Trophoblast cell (in vitro differentiated cells and primary cell): ENCODE results near the gene SLC2A8.

Experiments
- DNase-seq, 2 donors: peaks; one replicate each; pipeline ENCODE4 v3.0.0-alpha.2; 2016
- H2AFZ ChIP-seq: 2 replicates; pipeline ENCODE4 v1.6.1; 2013; ENCODE audit warnings: low read length, moderate library complexity, mild to moderate bottlenecking; ENCODE audit not compliant: insufficient read depth, poor library complexity
- H2AK5ac ChIP-seq: 2 replicates; pipeline ENCODE4 v1.6.1; 2013; ENCODE audit warnings: mild to moderate bottlenecking, low read length
- H2BK120ac ChIP-seq: 2 replicates; pipeline ENCODE4 v1.6.1; 2013; ENCODE audit warnings: low read length, mild to moderate bottlenecking, moderate library complexity; ENCODE audit not compliant: insufficient read depth, poor library complexity
- H2BK12ac ChIP-seq: 2 replicates; pipeline ENCODE4 v1.6.1; 2013; ENCODE audit warnings: mild to moderate bottlenecking, low read length, moderate library complexity
- H2BK5ac ChIP-seq: 2 replicates; pipeline ENCODE4 v1.6.1; 2013; ENCODE audit warnings: low read length, low read depth, moderate library complexity, mild to moderate bottlenecking; ENCODE audit not compliant: poor library complexity
- H3K14ac ChIP-seq: 2 replicates; pipeline ENCODE4 v1.6.1; 2013; ENCODE audit warnings: mild to moderate bottlenecking, low read length
- H3K18ac ChIP-seq: 2 replicates; pipeline ENCODE4 v1.6.1; 2013; ENCODE audit warnings: mild to moderate bottlenecking, low read length
- H3K23ac ChIP-seq: 2 replicates; pipeline ENCODE4 v1.6.1; 2013; ENCODE audit warnings: low read length
- H3K27ac ChIP-seq: 2 replicates; pipeline ENCODE4 v1.5.1; 2013; ENCODE audit warnings: low read depth, mild to moderate bottlenecking, inconsistent platforms, low read length, moderate library complexity
- H3K27me3 ChIP-seq: 2 replicates; pipeline ENCODE4 v1.6.1; 2013; ENCODE audit warnings: inconsistent platforms, mild to moderate bottlenecking, low read length, moderate library complexity; ENCODE audit not compliant: insufficient read depth
- H3K36me3 ChIP-seq, 2 experiments: 1 replicate in 1 of 2; 2 replicates in 1 of 2; pipeline ENCODE4 v1.6.1; 2013; ENCODE audit warnings: low read length in 2 of 2, mild to moderate bottlenecking in 2 of 2, moderate library complexity in 1 of 2; ENCODE audit not compliant: insufficient read depth in 2 of 2, control insufficient read depth in 1 of 2
- H3K4ac ChIP-seq: 2 replicates; pipeline ENCODE4 v1.6.1; 2013; ENCODE audit warnings: low read depth, mild to moderate bottlenecking, low read length, moderate library complexity
- H3K4me1 ChIP-seq, 2 experiments: 1 replicate in 1 of 2; 2 replicates in 1 of 2; pipeline ENCODE4 v1.6.1; 2013; ENCODE audit warnings: low read length in 2 of 2, mild to moderate bottlenecking in 2 of 2, moderate library complexity in 1 of 2; ENCODE audit not compliant: insufficient read depth in 2 of 2, control insufficient read depth in 1 of 2
- H3K4me2 ChIP-seq: 2 replicates; pipeline ENCODE4 v1.6.1; 2013; ENCODE audit warnings: inconsistent platforms, mild to moderate bottlenecking, low read length, moderate library complexity
- H3K4me3 ChIP-seq: 2 replicates; pipeline ENCODE4 v1.5.1; 2013; ENCODE audit warnings: mild to moderate bottlenecking, low read depth, low read length, inconsistent platforms
- H3K79me1 ChIP-seq: one replicate; pipeline ENCODE4 v1.6.1; 2013; ENCODE audit warnings: low read length
- H3K79me2 ChIP-seq: 2 replicates; pipeline ENCODE4 v1.6.1; 2013; ENCODE audit warnings: low read length, mild to moderate bottlenecking; ENCODE audit not compliant: control insufficient read depth, insufficient read depth, poor library complexity
- H3K9ac ChIP-seq: 2 replicates; pipeline ENCODE4 v1.6.1; 2013; ENCODE audit warnings: mild to moderate bottlenecking, low read length
- H3K9me3 ChIP-seq: 2 replicates; pipeline ENCODE4 v1.6.1; 2013; ENCODE audit warnings: low read depth, mild to moderate bottlenecking, control low read depth, inconsistent platforms, low read length; ENCODE audit not compliant: insufficient read depth
- H4K12ac ChIP-seq: 2 replicates; pipeline ENCODE4 v1.6.1; 2013; ENCODE audit warnings: low read depth, mild to moderate bottlenecking, low read length, moderate library complexity
- H4K8ac ChIP-seq: 2 replicates; pipeline ENCODE4 v1.6.1; 2013; ENCODE audit warnings: low read depth, mild to moderate bottlenecking, low read length, moderate library complexity
- H4K91ac ChIP-seq: one replicate; pipeline ENCODE4 v1.6.1; 2013; ENCODE audit warnings: low read depth, mild to moderate bottlenecking, low read length, moderate library complexity
- WGBS: extraction: QIAGEN DNeasy Blood & Tissue Kit; methylation state at CpG from one replicate; pipeline ENCODE4 v1.1.7; 2013; ENCODE audit warnings: missing lambda C conversion rate; ENCODE audit not compliant: insufficient read length, insufficient coverage; ENCODE audit errors: extremely low coverage; 5-methylcytosine and 5-hydroxymethylcytosine counted together

Gene SLC2A8

DNA sequence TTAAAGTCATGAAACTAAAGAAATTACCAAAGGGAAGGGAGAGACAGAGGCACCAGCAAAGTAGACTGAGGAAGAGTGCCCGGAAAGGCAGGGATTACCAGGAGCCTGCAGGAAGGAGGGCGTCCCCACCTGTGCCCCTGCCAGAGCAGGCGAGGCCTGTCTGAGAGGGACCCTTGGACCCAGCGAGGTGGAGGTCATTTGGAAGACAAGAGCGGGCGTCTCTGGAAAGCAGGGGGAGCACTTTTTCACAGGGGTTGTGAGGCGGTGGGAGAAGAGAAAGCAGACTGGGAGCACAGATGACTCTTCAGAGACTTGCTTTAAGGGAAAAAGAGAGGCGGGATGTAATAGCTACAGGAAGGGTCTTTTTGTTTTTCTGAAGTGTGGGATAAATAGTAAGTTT is 27.5 kb upstream of the SLC2A8 start:
- H3K18ac ChIP-seq = no peak overlapping the region
- DNase-seq = no peak
- H3K4me2 ChIP-seq = no peak overlapping the region
- no peak overlapping the region for H4K91ac ChIP-seq
- H2BK12ac ChIP-seq = no peak overlapping the region
- H4K12ac ChIP-seq = no peak overlapping the region
- no peak overlapping the region for H2BK5ac ChIP-seq
- no CpG with 5 or more reads among the region's 8 CpGs for WGBS
- H3K27ac ChIP-seq = no peak overlapping the region
- no peak overlapping the region for H3K4ac ChIP-seq
- no peak overlapping the region for H3K4me3 ChIP-seq
- H3K14ac ChIP-seq = no peak overlapping the region
- H3K79me1 ChIP-seq = no peaks in the 10 kb centered on the region
- no peak overlapping the region for H4K8ac ChIP-seq
- H2AK5ac ChIP-seq = no peak overlapping the region
- no peaks in the 10 kb centered on the region for H3K27me3 ChIP-seq
- H3K4me1 ChIP-seq = no peaks in the 10 kb centered on the region
- no peak overlapping the region for H3K9ac ChIP-seq
- H2BK120ac ChIP-seq = no peak overlapping the region
- H3K23ac ChIP-seq = no peak overlapping the region
- H3K79me2 ChIP-seq = no peaks in the 10 kb centered on the region
- no peaks in the 10 kb centered on the region for H3K36me3 ChIP-seq
- no peak overlapping the region for H2AFZ ChIP-seq
- H3K9me3 ChIP-seq = no peaks in the 10 kb centered on the region

DNA sequence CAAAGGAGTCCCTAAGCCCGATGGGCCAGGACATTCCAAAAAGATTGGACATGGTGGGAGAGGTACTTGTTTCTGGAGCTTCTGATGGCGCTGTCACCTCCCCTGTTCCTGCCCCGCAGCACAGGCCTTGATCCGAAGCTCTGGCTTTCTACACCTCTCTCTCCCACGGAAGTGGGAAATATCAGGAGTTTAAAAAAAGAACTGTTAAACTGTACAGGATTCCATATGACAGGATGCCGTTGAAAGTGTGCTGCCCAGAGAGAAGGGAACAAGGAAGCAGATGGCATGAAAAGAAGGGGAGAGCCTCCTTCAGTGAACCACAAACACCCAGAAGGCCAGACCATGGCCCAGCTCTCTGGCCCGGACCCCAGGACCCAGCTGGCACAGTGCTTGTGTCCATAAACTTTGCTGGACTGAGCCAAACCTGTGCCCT is 26.8 kb upstream of the SLC2A8 start:
- no peak overlapping the region for H2AFZ ChIP-seq
- no peak overlapping the region for H3K27ac ChIP-seq
- H3K14ac ChIP-seq = no peak overlapping the region
- H3K9me3 ChIP-seq = no peaks in the 10 kb centered on the region
- no peak for DNase-seq
- no peaks in the 10 kb centered on the region for H3K36me3 ChIP-seq
- no peak overlapping the region for H3K4me2 ChIP-seq
- H3K79me1 ChIP-seq = no peaks in the 10 kb centered on the region
- no peak overlapping the region for H3K4me3 ChIP-seq
- H3K79me2 ChIP-seq = no peaks in the 10 kb centered on the region
- no peaks in the 10 kb centered on the region for H3K4me1 ChIP-seq
- no peak overlapping the region for H2AK5ac ChIP-seq
- H3K23ac ChIP-seq = no peak overlapping the region
- no peak overlapping the region for H4K12ac ChIP-seq
- no peak overlapping the region for H2BK120ac ChIP-seq
- WGBS = no CpG with 5 or more reads among the region's 7 CpGs
- no peak overlapping the region for H4K91ac ChIP-seq
- H2BK5ac ChIP-seq = no peak overlapping the region
- no peak overlapping the region for H3K9ac ChIP-seq
- no peak overlapping the region for H3K4ac ChIP-seq
- no peak overlapping the region for H2BK12ac ChIP-seq
- no peak overlapping the region for H4K8ac ChIP-seq
- H3K18ac ChIP-seq = no peak overlapping the region
- no peaks in the 10 kb centered on the region for H3K27me3 ChIP-seq

DNA sequence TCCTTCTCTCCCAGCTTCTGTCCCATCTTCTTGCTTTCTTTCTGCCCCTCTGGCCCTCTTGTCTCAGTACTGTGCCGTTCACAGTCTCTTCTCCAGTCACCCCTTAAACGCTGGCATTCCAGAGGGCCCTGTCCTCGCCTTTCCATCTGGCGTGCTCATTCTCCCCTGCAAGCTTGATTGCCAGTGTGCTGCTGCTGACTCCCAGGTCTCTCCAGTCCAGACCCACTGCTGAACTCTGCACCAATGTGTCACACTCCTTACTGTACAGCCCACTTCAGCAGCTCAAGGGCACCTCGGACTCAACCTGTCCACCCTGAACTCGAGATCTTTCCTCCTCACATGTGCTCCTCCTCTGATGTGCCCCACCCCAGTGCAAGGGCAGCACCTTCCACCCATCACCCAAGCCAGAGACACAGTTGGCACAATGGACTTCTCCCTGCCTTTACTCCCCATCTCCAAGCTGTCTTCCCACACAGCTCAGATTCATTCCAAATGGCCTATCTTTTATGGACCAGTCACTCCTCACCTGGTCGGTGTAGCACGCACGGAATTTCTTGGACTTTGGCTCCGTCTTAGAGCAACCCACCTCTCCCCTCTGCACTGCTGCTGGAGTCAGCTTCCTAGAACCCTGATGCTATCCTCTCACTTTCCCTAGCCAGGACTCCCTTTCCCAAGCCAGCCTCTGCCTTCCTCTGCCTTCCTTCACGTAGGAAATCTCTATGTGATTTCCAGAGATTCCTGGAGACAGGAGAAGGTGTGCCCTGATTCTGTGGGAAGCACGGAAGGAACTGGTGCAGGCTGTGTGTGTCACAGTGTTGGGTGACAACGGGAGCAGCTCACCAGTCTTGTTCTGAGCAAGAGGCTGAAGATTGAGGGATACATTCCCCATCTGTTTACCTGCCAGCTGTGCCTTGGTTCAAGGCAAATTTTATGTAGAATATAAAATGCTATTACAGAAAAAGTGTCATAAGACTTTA is 26.0 kb upstream of the SLC2A8 start:
- H2AFZ ChIP-seq = no peak overlapping the region
- H2BK5ac ChIP-seq = no peak overlapping the region
- no peak overlapping the region for H2AK5ac ChIP-seq
- no peak overlapping the region for H4K91ac ChIP-seq
- no peak overlapping the region for H3K18ac ChIP-seq
- no peak overlapping the region for H2BK120ac ChIP-seq
- no peak overlapping the region for H3K4ac ChIP-seq
- no peak overlapping the region for H2BK12ac ChIP-seq
- H3K27ac ChIP-seq = no peak overlapping the region
- H3K27me3 ChIP-seq = no peaks in the 10 kb centered on the region
- no peaks in the 10 kb centered on the region for H3K79me2 ChIP-seq
- no peak overlapping the region for H3K9ac ChIP-seq
- no peaks in the 10 kb centered on the region for H3K9me3 ChIP-seq
- DNase-seq = no peak
- H3K14ac ChIP-seq = no peak overlapping the region
- no CpG with 5 or more reads among the region's 13 CpGs for WGBS
- H3K4me3 ChIP-seq = no peak overlapping the region
- H3K23ac ChIP-seq = peak overlapping the region; percentile 3
- H3K36me3 ChIP-seq = no peaks in the 10 kb centered on the region
- no peaks in the 10 kb centered on the region for H3K79me1 ChIP-seq
- H3K4me1 ChIP-seq = no peaks in the 10 kb centered on the region
- H3K4me2 ChIP-seq = no peak overlapping the region
- H4K12ac ChIP-seq = no peak overlapping the region
- H4K8ac ChIP-seq = no peak overlapping the region

DNA sequence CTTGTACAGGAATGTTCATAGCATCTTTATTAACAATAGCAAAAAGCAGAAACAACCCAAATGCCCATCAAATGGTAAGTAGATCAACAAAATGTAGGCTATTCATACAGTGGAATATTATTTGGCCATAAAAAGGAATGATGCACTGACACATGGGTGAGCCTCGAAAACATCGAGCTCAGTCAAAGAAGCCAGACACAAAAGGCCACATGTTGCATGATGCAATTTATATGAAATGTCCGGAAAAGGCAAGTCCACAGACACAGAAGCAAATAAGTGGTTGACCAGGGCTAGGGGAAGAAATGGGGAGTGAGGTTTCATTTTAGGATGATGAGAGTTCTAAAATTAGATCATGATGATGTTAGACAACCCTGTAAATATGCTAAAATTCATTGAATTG is 16.5 kb upstream of the SLC2A8 start:
- H3K79me1 ChIP-seq = peaks cover 8% of the 10 kb centered on the region
- H3K9ac ChIP-seq = no peak overlapping the region
- H3K18ac ChIP-seq = no peak overlapping the region
- H3K4me2 ChIP-seq = no peak overlapping the region
- no peak overlapping the region for H4K8ac ChIP-seq
- H3K79me2 ChIP-seq = no peaks in the 10 kb centered on the region
- DNase-seq = no peak
- no peak overlapping the region for H3K23ac ChIP-seq
- no peak overlapping the region for H3K4ac ChIP-seq
- no CpG with 5 or more reads among the region's 3 CpGs for WGBS
- H2AK5ac ChIP-seq = no peak overlapping the region
- no peak overlapping the region for H2BK120ac ChIP-seq
- H3K4me3 ChIP-seq = no peak overlapping the region
- no peak overlapping the region for H2AFZ ChIP-seq
- H2BK5ac ChIP-seq = no peak overlapping the region
- H4K12ac ChIP-seq = no peak overlapping the region
- no peaks in the 10 kb centered on the region for H3K27me3 ChIP-seq
- H3K27ac ChIP-seq = no peak overlapping the region
- H3K4me1 ChIP-seq = peaks cover 10% of the 10 kb centered on the region in 2 experiments
- no peak overlapping the region for H2BK12ac ChIP-seq
- H3K14ac ChIP-seq = no peak overlapping the region
- H4K91ac ChIP-seq = no peak overlapping the region
- no peaks in the 10 kb centered on the region for H3K9me3 ChIP-seq
- H3K36me3 ChIP-seq = no peaks in the 10 kb centered on the region
